ENCODE results near the gene DNAJC17. TPM values are rescaled to one million over a fixed set of nuclear protein-coding genes. Genes with fewer than 3 reads are reported as not detected.
A peak's percentile ranks its signal among the peaks of the same experiment; 100 is the strongest.

The DNAJC17 gene
- polyA plus RNA-seq, 3 donors = 35.0 to 43.4 (median 43.0) TPM

GRCh38 chr15:40775007-40775406 lies 32.3 kb downstream of the DNAJC17 start:
- DNase-seq (ENCODE audit: extremely low read depth in 1 of 11, low read depth in 9 of 11, low spot score in 4 of 11) = no peak

GRCh38 chr15:40773902-40774301 lies 33.4 kb downstream of the DNAJC17 start:
- DNase-seq (ENCODE audit: extremely low read depth in 1 of 11, low read depth in 9 of 11, low spot score in 4 of 11) = no peak

GRCh38 chr15:40773496-40773895 lies 33.8 kb downstream of the DNAJC17 start:
- DNase-seq (ENCODE audit: extremely low read depth in 1 of 11, low read depth in 9 of 11, low spot score in 4 of 11) = no peak

- no peak for DNase-seq (ENCODE audit: extremely low read depth in 1 of 11, low read depth in 9 of 11, low spot score in 4 of 11)
Measured at GRCh38 chr15:40772014-40772413, 35.3 kb downstream of the DNAJC17 start.

GRCh38 chr15:40771242-40771641 lies 36.0 kb downstream of the DNAJC17 start:
- DNase-seq (ENCODE audit: extremely low read depth in 1 of 11, low read depth in 9 of 11, low spot score in 4 of 11) = no peak

- DNase-seq (ENCODE audit: extremely low read depth in 1 of 11, low read depth in 9 of 11, low spot score in 4 of 11) = no peak
Measured at GRCh38 chr15:40770147-40770721, 37.0 kb downstream of the DNAJC17 start.

- peak in 4 of 11 donors; percentile 63 to 74 (median 69) for DNase-seq (ENCODE audit: extremely low read depth in 1 of 11, low read depth in 9 of 11, low spot score in 4 of 11)
Measured at GRCh38 chr15:40769274-40770146, 37.8 kb downstream of the DNAJC17 start, which contains the start of gene C15orf62. TSS of gene C15orf62 (plus strand) at chr15:40769980. CDS start at chr15:40770496, 516 bp downstream.

- no peak for DNase-seq (ENCODE audit: extremely low read depth in 1 of 11, low read depth in 9 of 11, low spot score in 4 of 11)
Measured at GRCh38 chr15:40768521-40769273, 38.6 kb downstream of the DNAJC17 start.

GRCh38 chr15:40767838-40768500 lies 39.3 kb downstream of the DNAJC17 start:
- DNase-seq (ENCODE audit: extremely low read depth in 1 of 11, low read depth in 9 of 11, low spot score in 4 of 11) = no peak

GRCh38 chr15:40766906-40767837 lies 40.1 kb downstream of the DNAJC17 start:
- DNase-seq (ENCODE audit: extremely low read depth in 1 of 11, low read depth in 9 of 11, low spot score in 4 of 11) = no peak

GRCh38 chr15:40766194-40766815 lies 41.0 kb downstream of the DNAJC17 start:
- DNase-seq (ENCODE audit: extremely low read depth in 1 of 11, low read depth in 9 of 11, low spot score in 4 of 11) = no peak

GRCh38 chr15:40764629-40765103 lies 42.6 kb downstream of the DNAJC17 start:
- DNase-seq (ENCODE audit: extremely low read depth in 1 of 11, low read depth in 9 of 11, low spot score in 4 of 11) = no peak

GRCh38 chr15:40763801-40764628 lies 43.3 kb downstream of the DNAJC17 start, which contains the start of gene GCHFR:
TSS of gene GCHFR (plus strand) at chr15:40764068. CDS start at chr15:40764181, 113 bp downstream.
- peak in 4 of 11 donors; percentile 56 to 73 (median 70) for DNase-seq (ENCODE audit: extremely low read depth in 1 of 11, low read depth in 9 of 11, low spot score in 4 of 11)

- peak in 4 of 11 donors; percentile 60 to 79 (median 68) for DNase-seq (ENCODE audit: extremely low read depth in 1 of 11, low read depth in 9 of 11, low spot score in 4 of 11)
Measured at GRCh38 chr15:40762919-40763800, 44.1 kb downstream of the DNAJC17 start.

GRCh38 chr15:40759961-40760360 lies 47.3 kb downstream of the DNAJC17 start:
- no peak for DNase-seq (ENCODE audit: extremely low read depth in 1 of 11, low read depth in 9 of 11, low spot score in 4 of 11)

GRCh38 chr15:40756938-40757337 lies 50.3 kb downstream of the DNAJC17 start:
- no peak for DNase-seq (ENCODE audit: extremely low read depth in 1 of 11, low read depth in 9 of 11, low spot score in 4 of 11)
